NCI-H82 treated with DMSO at 0.1 percent for 48 hours (cell line): ENCODE data around the gene ZFYVE28.
A peak's percentile ranks its signal among the peaks of the same experiment; 100 is the strongest.
"Not testable (repeated sequence)": the region's sequence is repeated elsewhere in the genome, so short reads cannot be mapped to it uniquely, and the experiment has no call there.

Experiments
- DNase-seq: peaks from one replicate; lab custom pipeline; 2025; ENCODE audit not compliant: unreplicated experiment; lab: John Stamatoyannopoulos, UW

Gene ZFYVE28

GRCh38 chr4:2221378-2221777 lies 197.1 kb downstream of the ZFYVE28 start:
- DNase-seq, result not testable (repeated sequence)

- DNase-seq, result peak; percentile 14
Measured at GRCh38 chr4:2220016-2220630, 198.3 kb downstream of the ZFYVE28 start.
